Transverse colon (tissue), 4 donors: ENCODE data around the gene CNGA1. TPM values are rescaled to one million over a fixed set of nuclear protein-coding genes. Genes with fewer than 3 reads are reported as not detected.

ENCODE experiments used
- DNase-seq: peaks from one replicate; pipeline ENCODE4 v3.0.0-alpha.2; 2019
- H3K27ac ChIP-seq, 4 donors: fragments of 200-600 bp; sonication (generic); 2 replicates each; pipeline ENCODE4 v1.5.1; 2016 to 2018; ENCODE audit warnings: inconsistent platforms in 4 of 4
- H3K27me3 ChIP-seq: fragments of 200-600 bp; sonication (generic); 2 replicates; pipeline ENCODE4 v1.5.1; 2017; ENCODE audit warnings: inconsistent platforms
- H3K36me3 ChIP-seq, 4 donors: fragments of 200-600 bp; sonication (generic); 2 replicates each; pipeline ENCODE4 v1.5.1; 2017 to 2019; ENCODE audit warnings: inconsistent platforms in 4 of 4
- H3K4me1 ChIP-seq, 4 donors: fragments of 200-600 bp; sonication (generic); 2 replicates each; pipeline ENCODE4 v1.5.1; 2017 to 2020; ENCODE audit warnings: inconsistent platforms in 4 of 4
- H3K4me3 ChIP-seq, 4 donors: fragments of 200-600 bp; sonication (generic); 1 replicate in 1 of 4; 2 replicates in 3 of 4; pipeline versions ENCODE4 v1.5.1 to v1.6.1; 2017 to 2019; ENCODE audit warnings: inconsistent platforms in 4 of 4
- H3K9me3 ChIP-seq, 2 donors: fragments of 200-600 bp; sonication (generic); 2 replicates each; pipeline ENCODE4 v1.5.1; 2017 to 2019; ENCODE audit warnings: inconsistent platforms in 2 of 2
- EP300 ChIP-seq: sonication (generic); formaldehyde crosslinking; IDR thresholded peaks from one replicate; pipeline ENCODE4 v1.6.1; 2017; ENCODE audit warnings: antibody characterized with exemption, low read depth
- POLR2A ChIP-seq: fragments of 450-650 bp; IDR thresholded peaks from one replicate; pipeline ENCODE4 v1.6.1; 2016; ENCODE audit warnings: antibody characterized with exemption, mild to moderate bottlenecking, moderate library complexity
- POLR2AphosphoS5 ChIP-seq, 3 donors: sonication (generic); formaldehyde crosslinking; IDR thresholded peaks; one replicate each; pipeline ENCODE4 v1.6.1; 2016; ENCODE audit warnings: antibody characterized with exemption in 3 of 3
- WGBS, 2 donors: methylation state at CpG; one replicate each; pipeline ENCODE4 v1.1.5; 2018; ENCODE audit warnings: low coverage in 1 of 2; 5-methylcytosine and 5-hydroxymethylcytosine counted together
- in situ Hi-C, 4 donors: fragments of 200-750 bp; cut with MboI; loops; one replicate each; pipeline versions ENCODE4 v1.15.0 to v1.15.1; 2017; ENCODE audit warnings: low sequenced_read_pairs in 3 of 4, low pct_ligation_motif_present in 1 of 4, low pct_unique_long_range_greater_than_20kb in 1 of 4
- intact Hi-C: fragments of 100-400 bp; cut with DNase I; formaldehyde crosslinking; loops from one replicate; pipeline ENCODE4 v1.15.1; 2023; ENCODE audit warnings: low total_unique reads
- total RNA-seq, 4 donors: library from RNA; depleted of rRNA; stranded (reverse); fragments of >200 nt; gene quantifications; one replicate each; pipeline ENCODE4 v1.1.0, GENCODE V29; 2016
- TF ChIP-seq, protein P1 (sequence below), 5 experiments: fragments of 200-600 bp in 3 of 5; fragments of 450-650 bp in 2 of 5; sonication (generic) in 3 of 5; IDR thresholded peaks; 1 replicate in 2 of 5; 2 replicates in 3 of 5; pipeline ENCODE4 v1.5.1; 2016 to 2017; ENCODE audit warnings: antibody characterized with exemption in 5 of 5, inconsistent platforms in 3 of 5, mild to moderate bottlenecking in 2 of 5, moderate library complexity in 1 of 5

Gene CNGA1
- total RNA-seq, 4 donors from 2014 or later: 1.2 to 21.0 (median 15.0) TPM

- 72 to 82% methylated on average over 3 of the region's 3 CpGs for WGBS, 2 donors
- DNase-seq: no peak
- in situ Hi-C loops: no loop called here
Measured at GRCh38 chr4:47974566-47974965, 41.9 kb downstream of the CNGA1 start.

DNA sequence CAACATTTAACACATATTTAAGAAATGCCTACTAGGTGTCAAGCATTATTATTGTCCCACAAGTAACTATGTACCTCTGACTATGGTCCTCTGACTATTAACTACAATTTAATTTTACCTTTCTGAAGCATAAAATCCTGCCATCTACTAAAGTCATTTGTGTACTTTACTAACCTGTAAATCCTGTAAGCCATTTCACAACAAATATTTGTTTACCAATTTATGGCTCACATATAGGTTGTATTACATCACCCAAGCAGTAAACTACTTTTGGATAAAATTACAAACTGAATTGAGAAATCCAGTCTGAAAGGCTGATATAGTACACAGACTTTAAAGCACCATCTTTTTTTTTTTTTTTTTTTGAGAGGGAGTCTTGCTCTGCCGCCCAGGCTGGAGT is 43.8 kb downstream of the CNGA1 start:
- DNase-seq: no peak
- Histone ChIP-seq H3K27me3 (no peaks in the 10 kb centered on the region), H3K27ac (no peak overlapping the region), H3K36me3 (no peaks in the 10 kb centered on the region), H3K9me3 (no peaks in the 10 kb centered on the region), H3K4me1 (no peaks in the 10 kb centered on the region), H3K4me3 (no peak overlapping the region)
- intact Hi-C loops (no loop called here), in situ Hi-C loops (no loop called here)
- no peak for TF ChIP-seq POLR2AphosphoS5 (IDR thresholded peaks at IDR 0.05)
- TF ChIP-seq, protein P1, sequence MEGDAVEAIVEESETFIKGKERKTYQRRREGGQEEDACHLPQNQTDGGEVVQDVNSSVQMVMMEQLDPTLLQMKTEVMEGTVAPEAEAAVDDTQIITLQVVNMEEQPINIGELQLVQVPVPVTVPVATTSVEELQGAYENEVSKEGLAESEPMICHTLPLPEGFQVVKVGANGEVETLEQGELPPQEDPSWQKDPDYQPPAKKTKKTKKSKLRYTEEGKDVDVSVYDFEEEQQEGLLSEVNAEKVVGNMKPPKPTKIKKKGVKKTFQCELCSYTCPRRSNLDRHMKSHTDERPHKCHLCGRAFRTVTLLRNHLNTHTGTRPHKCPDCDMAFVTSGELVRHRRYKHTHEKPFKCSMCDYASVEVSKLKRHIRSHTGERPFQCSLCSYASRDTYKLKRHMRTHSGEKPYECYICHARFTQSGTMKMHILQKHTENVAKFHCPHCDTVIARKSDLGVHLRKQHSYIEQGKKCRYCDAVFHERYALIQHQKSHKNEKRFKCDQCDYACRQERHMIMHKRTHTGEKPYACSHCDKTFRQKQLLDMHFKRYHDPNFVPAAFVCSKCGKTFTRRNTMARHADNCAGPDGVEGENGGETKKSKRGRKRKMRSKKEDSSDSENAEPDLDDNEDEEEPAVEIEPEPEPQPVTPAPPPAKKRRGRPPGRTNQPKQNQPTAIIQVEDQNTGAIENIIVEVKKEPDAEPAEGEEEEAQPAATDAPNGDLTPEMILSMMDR (IDR thresholded peaks at IDR 0.05): no peak
- no peak for TF ChIP-seq POLR2A
- 63 to 93% methylated on average over 1 of the region's 1 CpG for WGBS, 2 donors

More at GRCh38 chr4:47974566-47974965, 41.9 kb downstream of the CNGA1 start:
- Histone ChIP-seq H3K27me3 (no peaks in the 10 kb centered on the region), H3K36me3 (no peaks in the 10 kb centered on the region), H3K4me3 (no peak overlapping the region), H3K9me3 (no peaks in the 10 kb centered on the region), H3K4me1 (no peaks in the 10 kb centered on the region), H3K27ac (no peak overlapping the region)
- TF ChIP-seq, protein P1 (IDR thresholded peaks at IDR 0.05): no peak
- TF ChIP-seq POLR2A (no peak), POLR2AphosphoS5 (IDR thresholded peaks at IDR 0.05) (no peak), EP300 (no peak)
- intact Hi-C loops: no loop called here

DNA sequence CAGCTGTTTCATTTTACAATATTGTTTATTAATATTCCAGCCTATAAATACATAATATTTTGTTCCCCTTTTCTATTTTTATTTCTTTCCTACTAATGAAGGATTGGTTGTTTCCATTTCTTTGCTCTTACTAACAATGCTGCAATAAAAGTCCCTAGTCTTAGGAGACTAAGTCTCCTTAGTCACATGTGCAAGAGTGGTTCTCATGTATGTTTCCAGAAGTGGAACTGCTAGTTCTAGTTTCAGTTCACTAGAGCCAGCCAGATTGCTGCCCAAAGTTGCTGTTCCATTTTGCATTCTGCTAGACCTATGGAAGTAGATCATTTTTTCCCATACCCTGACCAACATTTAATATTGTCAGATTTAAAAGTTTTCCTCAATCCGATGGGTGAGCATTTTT is 44.3 kb downstream of the CNGA1 start:
- intact Hi-C loops (no loop called here), in situ Hi-C loops (no loop called here)
- DNase-seq: no peak
- H3K27me3 ChIP-seq: no peaks in the 10 kb centered on the region
- no peaks in the 10 kb centered on the region for H3K4me1 ChIP-seq
- TF ChIP-seq EP300 (no peak), POLR2AphosphoS5 (IDR thresholded peaks at IDR 0.05) (no peak)
- TF ChIP-seq, protein P1 (IDR thresholded peaks at IDR 0.05): no peak
- no peak overlapping the region for H3K4me3 ChIP-seq
- H3K9me3 ChIP-seq: no peaks in the 10 kb centered on the region
- H3K27ac ChIP-seq: no peak overlapping the region
- 77 to 94% methylated on average over 1 of the region's 1 CpG for WGBS, 2 donors
- no peaks in the 10 kb centered on the region for H3K36me3 ChIP-seq

- H3K4me3 ChIP-seq: no peak overlapping the region
- no peaks in the 10 kb centered on the region for H3K27me3 ChIP-seq
- no peaks in the 10 kb centered on the region for H3K36me3 ChIP-seq
- intact Hi-C loops (no loop called here), in situ Hi-C loops (no loop called here)
- DNase-seq: no peak
- H3K27ac ChIP-seq: no peak overlapping the region
- H3K4me1 ChIP-seq: no peaks in the 10 kb centered on the region
- TF ChIP-seq POLR2AphosphoS5 (IDR thresholded peaks at IDR 0.05): no peak
- TF ChIP-seq, protein P1 (IDR thresholded peaks at IDR 0.05): no peak
- TF ChIP-seq EP300: no peak
- no peak for TF ChIP-seq POLR2A
- H3K9me3 ChIP-seq: no peaks in the 10 kb centered on the region
Measured at GRCh38 chr4:47968847-47969246, 47.6 kb downstream of the CNGA1 start.
